HG02970 (cell line): Measurements from ENCODE around the gene TSSK2.

ENCODE experiments used
- ATAC-seq: cut with Tn5 transposase; IDR thresholded peaks from one replicate; pipeline ENCODE4 v1.9.1; 2021; ENCODE audit warnings: mild to moderate bottlenecking, moderate library complexity, moderate number of reproducible peaks; ENCODE audit not compliant: unreplicated experiment, low FRiP score

TSSK2 gene

GRCh38 chr22:19178065-19178656 is 47.1 kb downstream of the TSSK2 start:
- peak; percentile 37 for ATAC-seq

DNA sequence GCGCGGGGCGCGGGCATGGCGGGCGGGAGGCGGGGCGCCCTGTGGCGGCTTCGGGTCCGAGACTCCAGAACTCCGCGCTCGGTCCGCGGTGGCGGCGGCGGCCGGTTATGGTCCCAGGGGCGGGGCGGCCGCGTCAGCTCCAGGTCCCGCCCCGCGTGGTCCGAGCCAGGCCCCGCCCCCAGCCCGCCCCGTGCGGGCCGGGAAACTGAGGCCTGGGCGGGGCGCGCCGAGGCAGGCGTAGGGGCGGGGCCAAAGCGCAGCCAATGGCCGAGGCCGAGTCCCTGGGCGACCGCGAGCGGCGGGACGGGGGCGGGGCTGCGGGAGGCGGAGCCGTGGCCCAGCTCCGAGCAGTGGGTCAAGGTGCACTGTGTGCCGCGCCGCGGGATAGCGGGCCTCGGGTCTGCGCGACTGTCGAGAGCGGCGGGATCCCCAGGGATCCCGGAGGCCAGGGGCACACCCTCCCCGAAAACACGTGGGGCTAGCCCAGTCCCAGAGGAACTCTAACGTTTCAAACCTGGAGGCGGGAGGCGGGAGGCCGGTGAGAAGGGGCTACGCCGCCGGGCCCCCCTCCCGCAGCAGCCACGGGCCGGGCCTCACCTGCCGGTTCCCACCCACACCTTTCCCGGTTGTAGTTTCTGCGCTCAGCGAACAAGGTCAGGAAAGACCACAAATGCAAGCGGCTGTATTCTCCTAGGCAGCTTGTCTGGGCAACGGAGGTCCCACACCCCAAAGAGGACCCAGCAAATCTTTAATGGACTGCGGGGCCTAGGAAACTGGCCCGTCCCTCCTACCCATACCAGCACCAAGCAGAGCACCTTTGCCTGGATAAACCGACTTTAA is 47.8 kb downstream of the TSSK2 start, which contains the start of gene SLC25A1:
SLC25A1 (minus strand) TSS at position 80 of the 840 bp plus-strand sequence; CDS start at position 17, 63 bp downstream.
- peak; percentile 55 for ATAC-seq

- no peak for ATAC-seq
Measured at GRCh38 chr22:19179497-19180048, 48.5 kb downstream of the TSSK2 start.

DNA sequence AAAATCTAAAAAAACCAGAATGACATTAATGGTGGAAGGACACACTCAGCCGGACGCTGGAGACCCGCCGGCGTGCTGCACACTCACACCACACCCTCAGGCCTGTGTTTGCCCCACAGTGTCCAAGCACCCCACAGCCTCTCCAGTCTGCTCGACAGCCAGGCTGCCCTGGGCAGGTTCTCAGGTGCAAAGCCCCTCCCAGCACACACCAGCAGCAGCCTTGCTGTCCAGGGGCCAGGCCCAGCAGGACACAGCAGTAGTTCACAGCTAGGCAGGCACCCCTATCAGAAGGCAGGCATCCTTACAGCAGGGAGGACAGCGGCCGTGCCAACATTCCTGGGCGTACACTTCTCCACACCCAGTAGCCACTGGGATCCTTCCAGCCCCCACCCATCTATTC is 49.1 kb downstream of the TSSK2 start:
- ATAC-seq: no peak

DNA sequence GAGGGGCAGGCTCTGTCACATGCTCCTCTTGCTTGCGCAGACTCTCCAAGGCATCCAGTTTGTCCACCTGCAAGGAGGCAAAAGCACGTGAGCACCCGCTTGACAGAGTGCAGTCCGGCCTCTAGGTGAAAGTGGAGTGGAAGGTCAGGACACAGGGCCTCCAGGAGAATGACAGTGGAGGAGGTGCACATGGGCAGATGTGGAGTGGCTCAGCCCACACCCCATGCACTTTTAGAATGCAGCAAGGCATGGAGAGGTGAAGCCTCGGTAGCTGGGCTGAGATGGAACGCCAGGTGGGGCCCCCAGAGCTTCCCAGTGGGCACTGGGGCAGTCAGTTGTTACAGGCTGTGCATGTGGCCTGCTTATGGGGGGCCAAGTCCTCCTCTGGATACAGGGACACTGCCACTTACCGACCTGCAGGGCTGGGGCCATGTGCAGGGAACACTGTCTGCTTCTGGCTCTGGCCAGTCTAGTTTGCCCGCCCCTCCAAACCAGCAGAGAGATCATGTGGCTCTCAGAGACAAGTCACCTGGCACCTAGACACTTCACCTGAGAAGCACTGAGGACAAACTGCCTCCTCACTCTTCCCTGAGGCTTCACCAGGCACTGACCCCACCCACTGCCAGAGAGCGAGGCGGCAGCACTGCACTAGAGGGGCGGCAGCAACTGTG is 49.8 kb downstream of the TSSK2 start:
- ATAC-seq: no peak

DNA sequence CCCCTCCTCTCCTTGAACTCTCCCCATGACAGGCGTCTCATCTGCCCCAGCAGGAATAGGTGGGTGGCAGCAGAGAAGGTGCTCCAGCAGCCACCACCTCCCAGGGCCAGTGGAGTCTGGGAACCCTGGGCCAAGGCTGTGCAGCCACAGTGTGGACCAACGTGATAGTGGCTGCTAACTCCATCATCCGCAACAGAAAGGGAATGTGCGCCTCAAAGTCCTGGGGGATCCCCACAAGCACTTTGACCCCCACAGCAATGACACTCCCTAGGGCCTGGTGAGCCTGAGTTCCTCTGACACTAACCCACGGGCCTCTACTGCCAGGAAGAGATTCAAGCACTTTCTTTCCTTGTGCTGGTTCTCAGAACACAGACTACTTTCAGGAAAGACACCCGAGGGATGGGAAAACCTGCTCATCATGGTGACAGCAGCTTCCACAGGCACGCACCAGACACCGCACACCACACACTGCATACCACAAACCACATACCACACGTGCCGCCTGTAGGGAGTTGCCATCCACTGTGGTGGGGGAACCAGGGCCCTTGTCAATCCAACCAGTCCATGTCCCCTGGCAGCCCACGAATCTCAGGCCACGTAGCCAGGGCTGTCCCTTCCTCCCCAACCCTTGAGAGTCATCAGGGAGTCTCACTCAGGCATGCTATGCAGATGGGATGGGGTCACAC is 50.8 kb downstream of the TSSK2 start:
- ATAC-seq: no peak
